Measurements from ENCODE around the gene TOX2.
A peak's percentile ranks its signal among the peaks of the same experiment; 100 is the strongest.

TOX2 gene, protein sequence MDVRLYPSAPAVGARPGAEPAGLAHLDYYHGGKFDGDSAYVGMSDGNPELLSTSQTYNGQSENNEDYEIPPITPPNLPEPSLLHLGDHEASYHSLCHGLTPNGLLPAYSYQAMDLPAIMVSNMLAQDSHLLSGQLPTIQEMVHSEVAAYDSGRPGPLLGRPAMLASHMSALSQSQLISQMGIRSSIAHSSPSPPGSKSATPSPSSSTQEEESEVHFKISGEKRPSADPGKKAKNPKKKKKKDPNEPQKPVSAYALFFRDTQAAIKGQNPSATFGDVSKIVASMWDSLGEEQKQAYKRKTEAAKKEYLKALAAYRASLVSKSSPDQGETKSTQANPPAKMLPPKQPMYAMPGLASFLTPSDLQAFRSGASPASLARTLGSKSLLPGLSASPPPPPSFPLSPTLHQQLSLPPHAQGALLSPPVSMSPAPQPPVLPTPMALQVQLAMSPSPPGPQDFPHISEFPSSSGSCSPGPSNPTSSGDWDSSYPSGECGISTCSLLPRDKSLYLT

DNA sequence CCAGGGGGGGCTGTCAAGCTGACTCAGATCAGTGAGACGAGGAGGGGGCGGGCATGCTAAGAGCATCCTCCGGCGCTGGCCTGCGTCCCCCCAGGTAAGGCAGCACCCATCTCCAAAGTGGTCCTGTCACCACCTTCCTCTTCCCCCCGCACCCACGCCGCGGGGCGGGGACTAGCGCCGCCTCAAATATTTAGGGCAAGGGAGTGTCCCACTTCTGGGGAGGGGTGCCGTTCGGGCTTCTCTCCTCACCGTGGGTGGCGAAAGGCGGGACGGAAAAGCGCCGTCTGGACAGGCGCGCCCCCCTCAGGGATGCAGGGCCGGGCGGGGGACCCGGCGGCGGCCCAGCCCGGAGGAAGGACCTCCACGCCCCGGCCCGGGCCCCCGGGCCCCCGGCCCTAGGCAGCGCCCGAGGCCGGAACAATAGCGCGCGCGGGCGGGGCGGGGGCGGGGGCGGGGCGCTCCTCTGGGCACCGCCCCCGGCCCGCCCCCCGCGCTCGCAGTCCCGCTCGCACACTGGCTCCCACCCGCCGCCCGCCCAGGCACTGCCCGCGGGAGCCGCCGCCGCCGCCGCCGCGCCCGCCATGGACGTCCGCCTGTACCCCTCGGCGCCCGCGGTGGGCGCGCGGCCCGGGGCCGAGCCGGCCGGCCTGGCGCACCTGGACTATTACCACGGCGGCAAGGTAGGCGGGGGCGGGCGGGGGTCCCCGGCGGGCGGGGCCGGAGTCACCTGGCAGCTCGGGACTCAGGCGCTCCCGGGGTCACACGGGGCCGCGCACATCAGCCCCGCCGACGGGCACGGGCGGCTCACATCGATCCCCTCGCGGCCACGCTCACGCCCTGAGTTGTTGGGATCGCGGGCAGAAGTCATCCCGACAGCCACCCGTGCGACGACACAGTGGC is at the start of gene TOX2:
Gene TOX2, plus strand, starts transcription at position 542 of the 900 bp plus-strand sequence. Its CDS starts 40 bp downstream, at position 582.
- peak; percentile 62 for DNase-seq (ENCODE audit: low spot score)

DNA sequence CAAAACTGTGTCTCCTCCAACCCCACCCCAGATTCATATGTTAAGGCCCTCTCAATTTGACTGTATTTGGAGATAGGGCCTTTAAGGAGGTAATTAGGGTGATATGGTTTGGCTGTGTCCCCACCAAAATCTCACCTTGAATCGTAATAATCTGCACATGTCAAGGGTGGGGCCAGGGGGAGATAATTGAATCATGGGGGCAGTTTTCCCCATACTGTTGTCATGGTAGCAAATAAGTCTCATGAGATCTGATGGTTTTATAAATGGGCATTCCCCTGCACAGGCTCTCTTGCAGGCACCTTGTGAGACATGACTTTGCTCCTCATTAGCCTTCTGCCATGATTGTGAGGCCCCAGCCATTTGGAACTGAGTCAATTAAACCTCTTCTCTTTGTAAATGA is 46.6 kb upstream of the TOX2 start:
- no peak for DNase-seq (ENCODE audit: low spot score)

DNA sequence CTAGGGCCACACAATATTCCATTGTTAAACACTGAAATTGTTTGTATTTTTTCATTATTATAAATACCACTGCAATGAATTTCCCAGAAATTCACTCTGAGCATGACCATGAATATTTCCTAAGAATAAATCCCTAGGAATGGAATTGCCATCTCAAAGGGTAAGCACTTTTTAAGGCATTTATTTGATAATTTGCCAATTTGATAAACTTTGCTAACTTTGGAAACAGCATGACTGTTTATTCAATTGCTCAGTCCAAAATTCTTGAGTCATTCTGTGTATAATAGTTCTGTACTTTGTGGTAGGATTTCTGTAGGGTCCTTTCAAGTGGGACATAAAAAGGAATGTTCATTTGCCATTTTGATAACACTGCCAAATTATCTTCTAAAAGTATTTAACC is 44.2 kb upstream of the TOX2 start:
- no peak for DNase-seq (ENCODE audit: low spot score)

DNA sequence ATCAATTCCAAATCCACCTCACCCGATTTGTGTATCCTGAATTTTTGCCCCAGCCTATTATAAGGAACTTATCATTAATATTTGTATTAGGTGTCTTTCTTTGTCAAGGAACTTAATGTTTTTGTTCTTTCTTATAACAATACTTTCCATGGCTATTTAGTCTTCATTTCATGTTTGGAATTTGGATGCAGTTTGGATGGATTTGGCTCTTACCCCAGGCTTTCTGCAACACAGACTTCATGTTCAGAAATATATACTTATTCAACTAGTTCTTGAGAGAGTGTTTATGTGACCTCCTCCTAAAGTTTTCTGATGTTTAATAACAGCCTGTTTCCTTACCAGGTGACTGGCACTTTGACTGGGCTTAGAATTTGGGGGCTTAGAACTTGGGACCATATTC is 35.9 kb upstream of the TOX2 start:
- DNase-seq (ENCODE audit: low spot score): no peak

DNA sequence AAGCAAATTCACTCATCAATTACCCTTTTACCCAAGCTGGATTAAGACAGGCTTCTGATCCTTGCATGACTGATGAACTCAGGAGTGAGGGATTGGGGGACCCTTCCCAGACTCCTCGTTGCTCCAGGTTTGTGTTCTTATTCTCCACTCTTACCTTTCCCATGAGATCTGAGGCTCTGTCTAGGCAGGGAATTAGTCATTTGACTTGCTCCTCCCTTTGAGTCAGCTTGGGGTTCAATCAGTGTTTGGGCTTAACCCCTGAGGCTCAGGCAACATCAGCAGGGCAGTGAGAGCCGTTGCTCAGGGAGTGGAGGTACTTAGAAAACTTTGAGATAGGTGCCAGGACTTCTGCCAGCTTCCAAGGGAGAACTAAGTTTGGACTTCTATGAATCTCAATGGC is 20.7 kb upstream of the TOX2 start:
- DNase-seq (ENCODE audit: low spot score): no peak

DNA sequence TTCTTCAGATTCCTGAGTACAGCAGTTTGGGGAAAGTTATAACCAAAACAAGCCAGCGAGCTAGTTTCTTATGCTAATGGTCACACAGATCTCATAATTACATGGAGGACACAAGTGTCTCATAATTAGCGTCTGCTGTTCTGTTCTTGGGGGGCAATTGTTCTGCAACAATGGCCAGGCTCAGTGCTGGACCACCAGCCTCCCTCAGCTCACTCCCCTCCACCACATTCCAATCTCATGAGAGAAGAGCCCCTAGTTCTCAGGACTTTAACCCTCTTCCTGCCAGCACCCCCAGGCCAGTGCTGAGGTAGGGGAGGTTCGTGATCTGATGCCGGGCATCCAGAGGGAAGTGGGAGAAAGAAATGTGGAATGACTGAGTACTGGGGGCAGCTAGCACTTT is 20.2 kb upstream of the TOX2 start:
- no peak for DNase-seq (ENCODE audit: low spot score)

DNA sequence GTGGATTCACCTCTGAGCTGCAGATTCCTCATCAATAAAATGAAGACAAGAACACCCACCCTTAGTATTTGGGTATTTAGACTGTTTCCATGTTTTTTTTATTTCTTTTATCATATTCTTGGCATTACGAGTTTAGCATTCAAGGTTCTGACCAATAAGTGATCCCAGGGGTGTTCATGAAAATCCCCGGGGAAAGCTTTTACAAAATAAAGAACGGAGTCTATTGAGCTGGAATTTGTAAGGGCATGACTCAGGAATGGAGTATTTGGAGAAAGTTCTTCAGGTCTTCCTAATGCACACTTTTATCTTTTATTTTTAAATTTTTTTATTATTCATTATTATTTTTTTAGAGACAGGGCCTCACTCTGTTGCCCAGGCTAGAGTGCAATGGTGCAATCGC is 19.4 kb upstream of the TOX2 start:
- no peak for DNase-seq (ENCODE audit: low spot score)

DNA sequence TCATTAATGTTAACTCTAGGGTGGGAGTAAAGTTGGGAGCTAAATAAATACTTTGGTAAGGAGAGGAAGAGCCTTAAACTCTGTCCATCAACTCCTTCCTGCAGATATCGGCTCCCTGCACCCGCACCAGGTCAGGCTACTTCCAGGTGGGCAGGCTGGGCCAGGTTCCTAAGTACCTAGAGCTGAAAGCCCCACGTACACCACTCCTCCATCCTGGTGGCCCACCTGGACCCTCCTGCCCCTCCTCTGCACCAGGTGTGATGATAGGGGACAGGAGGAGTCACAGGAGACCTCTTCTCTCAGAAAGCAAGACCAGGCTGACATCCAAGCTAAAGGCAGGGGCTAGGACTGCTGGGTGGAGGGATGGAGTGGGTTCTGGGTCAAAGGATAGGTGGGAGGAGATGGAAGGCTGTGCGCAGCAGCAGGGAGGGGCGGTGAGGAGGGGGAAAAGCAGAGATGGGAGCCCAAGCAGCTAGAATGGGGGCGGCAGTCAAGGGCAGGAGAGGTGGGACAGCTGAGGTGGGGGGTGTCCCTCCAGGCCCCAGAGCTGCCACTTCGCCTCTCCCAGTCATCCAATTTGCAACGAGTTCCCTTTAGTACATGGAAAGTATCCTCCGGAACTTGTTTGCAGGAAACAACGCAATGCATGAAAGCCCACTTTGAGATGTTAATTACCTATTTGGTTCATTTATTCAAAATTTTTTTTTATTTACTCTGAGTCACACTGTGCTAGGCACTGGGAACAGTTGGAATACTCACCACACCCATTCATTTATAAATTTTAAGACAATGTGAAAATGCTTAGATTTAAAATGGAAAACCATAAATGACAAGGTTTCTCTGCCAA is 15.2 kb upstream of the TOX2 start:
- DNase-seq (ENCODE audit: low spot score): no peak

DNA sequence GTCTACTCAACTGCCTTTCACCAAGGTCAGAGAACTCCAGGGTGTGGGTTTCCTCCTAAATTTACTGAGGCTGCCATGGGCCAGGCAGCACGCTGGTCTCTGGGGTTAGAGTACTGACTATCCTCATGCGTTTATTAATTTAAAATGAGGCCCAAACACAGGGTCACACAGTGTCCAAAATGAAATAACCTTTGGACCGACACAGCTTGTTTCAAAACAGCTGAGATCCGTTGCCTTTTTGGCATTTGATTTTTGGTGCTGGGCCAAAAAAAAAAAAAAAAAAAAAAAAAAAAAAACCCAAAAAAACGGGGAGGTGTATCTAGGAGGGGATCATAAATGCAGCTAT is 14.6 kb upstream of the TOX2 start:
- no peak for DNase-seq (ENCODE audit: low spot score)

DNA sequence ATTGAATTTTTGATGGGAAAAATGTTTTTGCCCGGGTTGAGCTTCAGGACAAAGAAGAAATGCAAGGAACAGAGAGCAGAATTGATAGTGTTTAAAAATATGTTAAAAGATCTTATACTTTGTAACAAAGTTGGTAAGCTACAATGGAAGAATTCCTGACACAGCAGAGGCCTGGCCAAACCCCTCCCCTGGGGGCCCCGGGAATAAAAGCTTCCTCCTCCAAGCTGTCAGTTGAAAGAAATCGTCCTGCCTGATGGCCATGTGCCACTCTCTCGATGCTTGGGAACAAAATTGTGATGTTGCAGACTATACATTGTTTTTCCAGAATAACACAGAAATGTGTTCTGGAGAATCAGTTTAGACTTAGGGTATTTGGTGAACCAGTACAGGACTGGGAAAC is 14.2 kb upstream of the TOX2 start:
- no peak for DNase-seq (ENCODE audit: low spot score)

DNA sequence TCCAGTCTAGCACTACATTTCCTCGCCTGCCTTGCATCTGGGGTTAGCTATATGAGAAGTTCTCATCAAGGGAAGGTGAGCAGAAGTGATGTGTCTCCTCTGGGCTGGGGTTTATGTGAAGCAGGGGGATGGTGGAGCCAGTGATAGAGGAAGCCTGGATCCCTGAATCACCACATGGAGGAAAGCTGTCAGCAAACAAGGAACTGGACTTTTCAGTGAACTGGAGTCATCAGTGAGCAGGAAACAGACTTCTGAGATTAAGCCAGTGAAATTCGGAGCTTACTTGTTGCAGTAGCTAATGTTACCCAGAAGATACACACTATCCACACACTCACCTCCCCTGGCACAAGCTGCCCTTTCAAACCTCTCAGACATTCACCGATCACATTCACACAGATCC is 13.4 kb upstream of the TOX2 start:
- DNase-seq (ENCODE audit: low spot score): no peak

DNA sequence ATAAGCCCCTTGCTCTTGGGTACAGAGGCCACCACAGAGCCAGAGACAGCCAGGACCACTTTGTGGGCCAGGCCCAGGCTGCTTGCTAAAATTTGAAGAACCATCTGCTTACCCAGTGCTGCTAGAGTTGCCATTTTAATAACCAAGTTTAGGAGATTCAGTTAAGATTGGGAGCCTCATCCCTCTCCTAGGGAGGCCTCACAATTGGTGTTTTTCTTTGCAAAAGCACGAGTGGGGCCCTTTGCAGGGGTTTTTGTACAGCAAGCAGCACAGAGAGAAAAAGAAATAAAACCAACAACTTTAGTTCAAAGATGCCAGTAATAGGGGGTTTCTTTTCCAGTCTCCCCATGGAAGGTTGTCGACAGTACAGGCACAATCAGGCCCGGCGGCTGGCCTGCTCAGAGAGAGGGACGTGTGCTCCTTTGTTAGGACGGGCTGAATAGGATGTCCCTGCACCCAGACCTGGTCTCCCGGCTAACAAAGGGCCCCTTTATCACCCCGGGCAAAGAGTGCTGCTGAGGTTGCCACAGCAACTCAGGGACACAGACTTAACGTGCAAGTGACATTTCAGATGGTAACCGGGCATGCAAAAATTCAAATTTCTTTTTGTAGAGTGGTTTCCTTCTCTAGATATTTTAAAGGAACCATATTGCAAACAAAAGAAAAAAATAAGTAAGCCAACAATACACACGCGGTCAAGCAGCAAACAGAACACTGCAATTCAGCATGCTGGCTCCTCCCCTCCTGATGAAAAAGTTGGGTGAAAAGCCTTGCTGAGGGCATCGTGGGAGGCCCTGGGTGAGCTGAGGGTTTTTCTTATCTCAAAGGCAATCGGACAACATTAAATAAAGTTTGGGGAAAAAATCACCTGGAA is 10.5 kb upstream of the TOX2 start:
- DNase-seq (ENCODE audit: low spot score): no peak

DNA sequence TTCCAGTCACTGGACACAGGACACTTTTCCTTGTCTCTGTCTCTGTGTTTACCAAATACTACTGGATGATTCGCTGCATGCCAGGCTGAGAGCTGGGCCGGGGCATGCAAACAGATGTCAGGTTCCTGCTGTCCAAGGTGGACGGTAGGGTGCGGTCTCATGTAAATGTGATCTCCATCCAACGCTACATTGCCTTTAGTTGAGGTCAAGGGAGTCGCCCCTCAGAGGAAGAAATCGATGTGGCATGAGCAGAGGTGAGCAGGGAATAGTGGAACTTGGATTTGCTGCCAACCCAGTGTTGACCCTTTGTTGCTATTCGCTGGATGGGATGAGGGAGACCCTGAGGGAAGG is 9.8 kb upstream of the TOX2 start:
- DNase-seq (ENCODE audit: low spot score): no peak

DNA sequence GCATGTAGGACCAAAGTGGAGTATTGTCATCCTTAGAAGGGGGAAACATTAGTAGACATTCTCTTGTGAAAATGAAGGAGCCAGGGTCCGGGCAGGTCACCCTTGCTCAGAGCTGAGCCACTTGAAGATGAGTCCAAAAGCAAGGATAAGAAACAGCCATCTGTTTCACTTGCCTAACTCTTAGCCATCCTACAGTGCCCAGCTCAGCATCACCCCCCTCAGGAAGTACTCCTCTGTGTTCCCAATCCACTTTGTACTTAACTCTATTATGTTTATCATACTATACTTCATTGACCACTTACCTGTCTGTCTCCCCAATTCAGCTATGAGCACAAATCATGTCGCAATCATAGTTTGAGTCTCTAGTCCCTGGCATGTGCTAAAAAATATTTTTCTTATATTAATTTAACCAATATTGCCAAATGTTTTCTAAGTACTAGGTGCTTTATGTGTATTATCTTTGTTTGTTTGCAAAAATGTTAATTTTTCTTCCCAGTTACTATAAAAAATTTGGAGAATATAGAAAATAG is 8.1 kb upstream of the TOX2 start:
- DNase-seq (ENCODE audit: low spot score): no peak

DNA sequence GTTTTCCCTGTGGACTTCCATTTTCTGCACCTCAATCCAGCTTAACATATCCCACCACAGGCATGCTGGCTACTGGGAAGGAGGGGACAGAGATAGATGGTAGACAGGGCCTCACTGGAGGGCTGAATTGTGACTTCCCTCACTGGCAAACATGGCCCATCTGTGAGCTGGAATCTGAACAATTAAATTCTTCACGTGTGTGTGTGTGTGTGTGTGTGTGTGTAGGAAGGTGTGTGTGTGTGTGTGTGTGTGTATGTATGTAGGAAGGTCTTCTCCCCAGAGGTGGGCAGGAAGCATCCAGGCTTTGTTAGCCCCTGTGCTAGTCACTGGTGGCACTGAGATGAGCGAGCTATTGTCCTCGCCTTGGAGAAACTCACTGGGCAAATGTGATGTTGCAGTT is 5.4 kb upstream of the TOX2 start:
- no peak for DNase-seq (ENCODE audit: low spot score)

DNA sequence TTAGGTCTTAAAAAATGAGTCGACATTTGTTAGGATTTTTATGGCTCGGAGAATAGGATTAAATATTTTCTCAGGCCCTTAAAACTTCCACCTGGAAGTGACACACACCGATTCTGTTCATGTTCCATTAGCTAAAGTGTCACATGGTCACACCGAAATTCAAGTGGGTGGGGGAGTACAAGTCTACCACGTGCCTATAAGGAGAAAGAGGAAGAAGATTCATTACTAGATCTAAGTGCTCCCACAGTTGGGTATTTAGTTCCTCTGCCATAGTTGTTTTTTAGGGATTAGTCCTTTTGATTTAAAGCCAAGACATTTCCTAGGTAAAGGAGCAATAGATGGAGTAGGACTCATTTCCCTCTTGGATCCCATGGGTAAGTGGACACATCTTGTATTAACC is 4.9 kb upstream of the TOX2 start:
- no peak for DNase-seq (ENCODE audit: low spot score)

DNA sequence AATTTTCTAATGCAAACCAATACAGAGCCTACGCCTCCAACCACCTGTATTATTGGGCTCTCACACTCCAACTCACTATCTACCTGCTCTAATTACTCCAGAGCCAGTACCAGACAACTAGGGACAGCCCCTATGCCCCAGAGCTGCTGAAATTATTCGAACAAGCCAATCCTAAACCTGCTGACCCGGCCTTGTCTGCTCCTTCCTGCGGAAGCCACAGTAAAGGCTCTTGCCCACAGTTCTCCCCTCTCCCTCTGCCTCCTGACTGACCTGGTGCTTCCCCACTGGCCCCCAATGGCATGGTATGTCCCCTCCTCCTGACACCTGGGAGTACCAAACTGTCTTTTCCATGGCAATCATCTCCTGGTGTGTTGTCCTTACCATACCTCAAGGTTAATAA is 4.1 kb upstream of the TOX2 start:
- no peak for DNase-seq (ENCODE audit: low spot score)

DNA sequence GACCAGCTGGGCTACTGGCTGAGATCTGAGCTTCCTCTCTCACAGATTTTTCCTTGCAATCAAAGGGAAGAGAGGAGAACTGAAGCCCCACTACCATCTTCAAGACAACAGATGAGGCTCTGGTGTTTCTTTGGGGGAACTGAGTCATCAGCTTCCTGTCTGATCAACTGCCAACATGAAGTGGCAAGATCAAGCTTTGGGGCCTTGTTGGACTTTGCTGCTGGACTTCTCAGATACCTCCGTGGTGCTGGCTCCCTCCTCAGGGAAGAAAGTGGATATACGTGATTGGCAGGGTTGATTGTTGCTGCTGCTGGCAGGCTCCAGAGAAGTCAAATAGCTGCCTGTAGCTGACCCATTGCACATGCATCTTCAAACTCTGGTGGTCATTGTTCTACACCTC is 3.6 kb upstream of the TOX2 start:
- DNase-seq (ENCODE audit: low spot score): no peak

DNA sequence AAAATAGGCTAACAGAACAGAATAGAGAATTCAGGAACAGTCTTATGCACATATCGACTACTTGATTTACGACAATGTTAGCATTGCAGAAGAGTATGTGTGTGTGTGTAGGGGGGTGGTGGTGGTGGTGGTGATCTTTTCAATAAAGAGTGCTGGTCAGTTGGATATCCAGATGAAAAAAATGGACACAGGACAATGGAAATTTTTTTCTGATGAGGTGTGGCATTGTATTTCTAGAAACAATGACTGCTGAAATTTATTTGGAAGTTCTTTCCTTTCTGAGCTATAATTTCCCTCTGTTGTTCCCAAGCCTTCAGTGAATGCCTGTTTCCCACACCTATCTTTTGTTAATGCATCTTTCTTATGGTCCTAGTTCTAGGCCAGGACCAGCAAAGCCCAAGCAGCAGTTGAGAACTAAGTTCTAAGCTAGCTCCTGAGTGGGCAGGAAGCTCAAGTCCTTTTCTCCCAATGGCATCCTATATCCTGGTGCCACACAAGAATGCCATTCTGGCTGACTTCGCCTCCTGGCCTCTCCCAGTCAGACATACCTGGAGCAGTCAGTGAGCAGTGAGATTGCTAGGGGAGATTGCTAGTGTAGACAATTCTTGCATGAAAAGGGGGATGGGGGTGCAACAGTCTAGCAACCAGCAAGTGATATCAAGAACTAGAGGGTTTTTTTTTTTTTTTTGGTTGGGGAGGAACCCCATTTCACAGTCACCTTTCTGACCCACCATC is 1.2 kb upstream of the TOX2 start:
- DNase-seq (ENCODE audit: low spot score): no peak

Measured in left forelimb (tissue), 1 donor.